Panc1 (cell line): ENCODE results near the gene TMC8.

Source experiments
- CTCF ChIP-seq: fragments of 450-650 bp; IDR thresholded peaks from 2 replicates; pipeline ENCODE4 v1.5.1; 2017; ENCODE audit warnings: mild to moderate bottlenecking
- POLR2AphosphoS5 ChIP-seq: IDR thresholded peaks from 2 replicates; pipeline ENCODE4 v1.6.1; 2012; ENCODE audit warnings: mild to moderate bottlenecking, low read depth, low read length, moderate library complexity
- REST ChIP-seq, 2 experiments: IDR thresholded peaks; 2 replicates each; pipeline ENCODE4 v1.6.1; 2011 to 2012; ENCODE audit warnings: low read depth in 2 of 2, control low read depth in 1 of 2, low read length in 1 of 2, mild to moderate bottlenecking in 1 of 2, moderate library complexity in 1 of 2; ENCODE audit not compliant: insufficient read depth in 1 of 2
- SIN3A ChIP-seq: IDR thresholded peaks from 2 replicates; pipeline ENCODE4 v1.6.1; 2012; ENCODE audit warnings: low read depth, mild to moderate bottlenecking, low read length, moderate library complexity, borderline replicate concordance; ENCODE audit not compliant: insufficient read depth

DNA sequence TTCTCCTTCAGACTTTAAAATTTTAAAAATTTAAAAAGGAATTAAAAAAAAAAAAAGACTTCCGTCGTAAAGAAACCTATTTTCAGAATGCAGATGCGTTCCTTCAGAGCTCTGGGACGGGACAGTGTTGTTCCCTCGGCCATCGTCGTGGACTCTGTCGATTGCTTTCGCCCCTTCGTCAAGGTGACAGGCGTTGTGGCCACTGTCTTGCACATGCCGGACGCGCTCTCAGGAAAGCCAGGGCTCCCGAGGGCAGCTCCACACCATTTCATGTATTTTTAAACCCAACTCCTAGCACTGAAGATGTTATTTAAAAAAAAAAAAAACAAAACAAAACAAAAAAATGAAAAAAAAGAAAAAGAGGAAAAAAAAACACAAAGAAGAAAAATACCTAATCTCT lies 24.4 kb upstream of the TMC8 start:
- TF ChIP-seq CTCF, result no peak
- TF ChIP-seq REST (IDR thresholded peaks at IDR 0.05; ENCODE audit: insufficient read depth in 1 of 2, low read depth in 2 of 2, low read length in 1 of 2), result no peak
- no peak for TF ChIP-seq POLR2AphosphoS5
- no peak for TF ChIP-seq SIN3A
